Chondrocyte (in vitro differentiated cells): ENCODE results near the gene AHRR. TPM values are rescaled to one million over a fixed set of nuclear protein-coding genes. Genes with fewer than 3 reads are reported as not detected.
A peak's percentile ranks its signal among the peaks of the same experiment; 100 is the strongest.
"Not testable (repeated sequence)": the region's sequence is repeated elsewhere in the genome, so short reads cannot be mapped to it uniquely, and the experiment has no call there.

Experiments used
- DNase-seq: peaks from one replicate; pipeline ENCODE4 v3.0.0; 2021; ENCODE audit warnings: mixed read lengths, low spot score
- H3K27ac Mint-ChIP-seq: one replicate; pipeline ENCODE4 v1.8.0; 2021; ENCODE audit warnings: mild to moderate bottlenecking, moderate library complexity, mixed read lengths; ENCODE audit not compliant: unreplicated experiment
- H3K27me3 Mint-ChIP-seq: 2 replicates; pipeline ENCODE4 v1.8.0; 2021; ENCODE audit warnings: low read depth, mixed read lengths
- H3K36me3 Mint-ChIP-seq: 2 replicates; pipeline ENCODE4 v1.8.0; 2021; ENCODE audit warnings: low read depth, mixed read lengths
- H3K4me1 Mint-ChIP-seq: 2 replicates; pipeline ENCODE4 v1.8.0; 2021; ENCODE audit warnings: low read depth, mild to moderate bottlenecking, mixed read lengths
- H3K4me3 Mint-ChIP-seq: one replicate; pipeline ENCODE4 v1.8.0; 2021; ENCODE audit warnings: mild to moderate bottlenecking, moderate library complexity, mixed read lengths; ENCODE audit not compliant: unreplicated experiment
- H3K9me3 Mint-ChIP-seq: 2 replicates; pipeline ENCODE4 v1.8.0; 2021; ENCODE audit warnings: low read depth, mixed read lengths
- total RNA-seq: library from RNA; stranded (reverse); gene quantifications from 3 replicates; pipeline ENCODE4 v1.2.1, GENCODE V29; 2021
- TF ChIP-seq, protein P1 (sequence below): fragments of 200-600 bp; sonication (generic); IDR thresholded peaks from 2 replicates; pipeline ENCODE4 v1.5.0; 2021; ENCODE audit warnings: antibody characterized with exemption, mild to moderate bottlenecking, moderate library complexity

The AHRR gene
- total RNA-seq, 1 donor from 2014 or later = 17.3 TPM

- H3K36me3 Mint-ChIP-seq = no peaks in the 10 kb centered on the region
- peaks cover 14% of the 10 kb centered on the region for H3K4me1 Mint-ChIP-seq
- H3K9me3 Mint-ChIP-seq = no peaks in the 10 kb centered on the region
- TF ChIP-seq, protein P1, sequence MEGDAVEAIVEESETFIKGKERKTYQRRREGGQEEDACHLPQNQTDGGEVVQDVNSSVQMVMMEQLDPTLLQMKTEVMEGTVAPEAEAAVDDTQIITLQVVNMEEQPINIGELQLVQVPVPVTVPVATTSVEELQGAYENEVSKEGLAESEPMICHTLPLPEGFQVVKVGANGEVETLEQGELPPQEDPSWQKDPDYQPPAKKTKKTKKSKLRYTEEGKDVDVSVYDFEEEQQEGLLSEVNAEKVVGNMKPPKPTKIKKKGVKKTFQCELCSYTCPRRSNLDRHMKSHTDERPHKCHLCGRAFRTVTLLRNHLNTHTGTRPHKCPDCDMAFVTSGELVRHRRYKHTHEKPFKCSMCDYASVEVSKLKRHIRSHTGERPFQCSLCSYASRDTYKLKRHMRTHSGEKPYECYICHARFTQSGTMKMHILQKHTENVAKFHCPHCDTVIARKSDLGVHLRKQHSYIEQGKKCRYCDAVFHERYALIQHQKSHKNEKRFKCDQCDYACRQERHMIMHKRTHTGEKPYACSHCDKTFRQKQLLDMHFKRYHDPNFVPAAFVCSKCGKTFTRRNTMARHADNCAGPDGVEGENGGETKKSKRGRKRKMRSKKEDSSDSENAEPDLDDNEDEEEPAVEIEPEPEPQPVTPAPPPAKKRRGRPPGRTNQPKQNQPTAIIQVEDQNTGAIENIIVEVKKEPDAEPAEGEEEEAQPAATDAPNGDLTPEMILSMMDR = no peak
- DNase-seq = peak; percentile 68
- H3K27ac Mint-ChIP-seq = no peak overlapping the region
- H3K4me3 Mint-ChIP-seq = no peak overlapping the region
- no peaks in the 10 kb centered on the region for H3K27me3 Mint-ChIP-seq
Observed at GRCh38 chr5:411728-412127, 90.2 kb downstream of the AHRR start.

GRCh38 chr5:414991-415927, 93.7 kb downstream of the AHRR start:
- not testable (repeated sequence) for H3K36me3 Mint-ChIP-seq, H3K27me3 Mint-ChIP-seq, H3K9me3 Mint-ChIP-seq, H3K4me3 Mint-ChIP-seq
- peak; percentile 94 for DNase-seq
- Mint-ChIP-seq H3K27ac (peak overlapping the region; percentile 87), H3K4me1 (peaks cover 21% of the 10 kb centered on the region)

GRCh38 chr5:415928-416635, 94.6 kb downstream of the AHRR start:
- H3K4me3 Mint-ChIP-seq = no peak overlapping the region

DNA sequence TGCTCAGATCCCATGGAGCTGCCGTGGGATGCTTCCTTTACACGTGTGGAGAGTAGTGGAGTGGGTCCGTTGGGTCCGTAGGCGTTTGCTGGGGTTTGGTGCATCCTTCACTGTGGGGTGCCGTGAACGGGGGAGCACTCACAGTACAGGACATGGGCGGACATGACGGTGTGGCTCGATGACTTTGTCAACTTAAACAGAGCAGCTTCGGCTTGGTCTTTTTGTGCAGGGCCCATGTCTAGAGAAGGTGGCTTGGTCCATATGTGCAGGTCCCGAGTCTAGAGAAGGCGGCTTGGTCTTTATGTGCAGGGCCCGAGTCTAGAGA, 95.1 kb downstream of the AHRR start:
- H3K36me3 Mint-ChIP-seq = no peaks in the 10 kb centered on the region
- TF ChIP-seq, protein P1 = no peak
- H3K27me3 Mint-ChIP-seq = no peaks in the 10 kb centered on the region
- no peak for DNase-seq
- H3K27ac Mint-ChIP-seq = no peak overlapping the region
- peaks cover 21% of the 10 kb centered on the region for H3K4me1 Mint-ChIP-seq
- H3K4me3 Mint-ChIP-seq = no peak overlapping the region
- H3K9me3 Mint-ChIP-seq = no peaks in the 10 kb centered on the region

More at GRCh38 chr5:415928-416635, 94.6 kb downstream of the AHRR start:
- Mint-ChIP-seq H3K9me3 (no peaks in the 10 kb centered on the region), H3K4me1 (peaks cover 21% of the 10 kb centered on the region), H3K27me3 (no peaks in the 10 kb centered on the region), H3K36me3 (no peaks in the 10 kb centered on the region), H3K27ac (peak overlapping the region; percentile 87)
- TF ChIP-seq, protein P1 = no peak
- peak; percentile 90 for DNase-seq

DNA sequence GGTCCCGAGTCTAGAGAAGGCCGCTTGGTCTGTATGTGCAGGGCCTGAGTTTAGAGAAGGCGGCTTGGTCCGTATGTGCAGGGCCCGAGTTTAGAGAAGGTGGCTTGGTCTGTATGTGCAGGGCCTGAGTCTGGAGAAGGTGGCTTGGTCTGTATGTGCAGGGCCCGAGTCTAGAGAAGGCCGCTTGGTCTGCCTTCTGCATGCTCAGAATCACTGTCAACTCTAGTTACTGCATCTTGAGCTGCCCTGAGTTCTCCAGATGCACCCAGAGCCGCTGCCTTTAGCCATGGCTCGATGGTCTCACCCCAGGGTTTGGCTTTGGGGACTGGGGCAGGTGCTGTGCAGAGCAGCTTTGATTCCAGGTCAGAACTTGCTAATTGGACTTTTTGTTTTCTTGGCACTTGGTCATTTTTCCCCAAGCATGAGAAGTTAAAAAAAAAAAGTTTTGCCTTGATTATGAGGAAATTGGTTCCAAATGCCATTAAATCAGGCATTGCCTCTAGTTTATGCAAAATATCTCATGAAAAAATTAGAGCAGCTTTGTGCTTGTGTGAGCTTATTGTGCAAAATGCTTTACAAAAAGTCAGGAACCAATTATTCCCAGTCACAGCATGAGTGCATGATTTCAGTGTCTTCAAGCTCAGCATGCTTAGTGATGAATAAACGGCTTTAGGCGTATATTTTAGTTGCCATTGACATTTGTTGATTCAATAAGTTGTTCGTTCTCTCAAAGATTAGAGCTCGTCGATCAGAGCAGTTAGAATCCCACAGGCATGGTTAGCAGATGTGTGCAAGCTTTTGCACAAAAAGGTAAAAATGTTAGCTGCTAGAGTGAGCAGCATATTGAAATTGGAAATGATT, 96.0 kb downstream of the AHRR start:
- TF ChIP-seq, protein P1 = no peak
- Mint-ChIP-seq H3K9me3 (no peaks in the 10 kb centered on the region), H3K36me3 (peaks cover 2% of the 10 kb centered on the region), H3K4me3 (no peak overlapping the region), H3K27ac (no peak overlapping the region), H3K4me1 (peaks cover 21% of the 10 kb centered on the region), H3K27me3 (no peaks in the 10 kb centered on the region)
- DNase-seq = peak; percentile 46
